ENCODE results near the gene CA11. TPM values are rescaled to one million over a fixed set of nuclear protein-coding genes. Genes with fewer than 3 reads are reported as not detected.
A peak's percentile ranks its signal among the peaks of the same experiment; 100 is the strongest.

Gene CA11
- total RNA-seq, 3 donors from 2014 or later = 2.2 to 14.2 (median 9.8) TPM

- DNase-seq (ENCODE audit: low spot score in 2 of 2) = no peak
- TF ChIP-seq CTCF (IDR thresholded peaks at IDR 0.05) (no peak), POLR2AphosphoS5 (IDR thresholded peaks at IDR 0.05) (no peak), POLR2A (IDR thresholded peaks at IDR 0.05) (no peak)
- Histone ChIP-seq H3K36me3 (no peaks in the 10 kb centered on the region), H3K4me3 (peak overlapping the region; percentile 90 to 96 (median 93)), H3K27me3 (no peaks in the 10 kb centered on the region), H3K9me3 (no peaks in the 10 kb centered on the region), H3K4me1 (peaks cover 4 to 25% of the 10 kb centered on the region in 2 donors), H3K27ac (peak overlapping the region; percentile 91 to 93)
- intact Hi-C loops (cut with DNase I; ENCODE audit: low total_unique reads) = no loop called here
Observed at GRCh38 chr19:48618278-48618915, 27.6 kb downstream of the CA11 start.

- Histone ChIP-seq H3K27me3 (no peaks in the 10 kb centered on the region), H3K9me3 (no peaks in the 10 kb centered on the region), H3K4me1 (peaks cover 4 to 27% of the 10 kb centered on the region in 2 donors), H3K4me3 (peak overlapping the region; percentile 90 to 96 (median 93)), H3K27ac (peak overlapping the region; percentile 91 to 93), H3K36me3 (no peaks in the 10 kb centered on the region)
- DNase-seq (ENCODE audit: low spot score in 2 of 2) = no peak
- TF ChIP-seq CTCF (IDR thresholded peaks at IDR 0.05) (peak in 1 of 3 donors; percentile 15), POLR2AphosphoS5 (IDR thresholded peaks at IDR 0.05) (peak in 1 of 3 donors; percentile 44), POLR2A (IDR thresholded peaks at IDR 0.05) (no peak)
- intact Hi-C loops (cut with DNase I; ENCODE audit: low total_unique reads) = no loop called here
Observed at GRCh38 chr19:48617146-48617937, 28.6 kb downstream of the CA11 start.

- TF ChIP-seq CTCF (IDR thresholded peaks at IDR 0.05) = no peak
- intact Hi-C loops (cut with DNase I; ENCODE audit: low total_unique reads) = no loop called here
- Histone ChIP-seq H3K4me1 (peaks cover 4 to 27% of the 10 kb centered on the region in 2 donors), H3K27ac (peak overlapping the region; percentile 91 to 93), H3K9me3 (no peaks in the 10 kb centered on the region), H3K36me3 (no peaks in the 10 kb centered on the region), H3K27me3 (no peaks in the 10 kb centered on the region), H3K4me3 (peak overlapping the region in 2 of 3 donors; percentile 90 to 96)
- no peak for DNase-seq (ENCODE audit: low spot score in 2 of 2)
Observed at GRCh38 chr19:48616491-48617056, 29.4 kb downstream of the CA11 start.

- Histone ChIP-seq H3K36me3 (no peaks in the 10 kb centered on the region), H3K4me3 (no peak overlapping the region), H3K27ac (peak overlapping the region; percentile 63 to 93), H3K9me3 (no peaks in the 10 kb centered on the region), H3K4me1 (peaks cover 4 to 27% of the 10 kb centered on the region in 2 donors), H3K27me3 (no peaks in the 10 kb centered on the region)
- DNase-seq (ENCODE audit: low spot score in 2 of 2) = no peak
- intact Hi-C loops (cut with DNase I; ENCODE audit: low total_unique reads) = no loop called here
- TF ChIP-seq POLR2AphosphoS5 (IDR thresholded peaks at IDR 0.05) (no peak), POLR2A (IDR thresholded peaks at IDR 0.05) (no peak)
Observed at GRCh38 chr19:48616041-48616436, 29.9 kb downstream of the CA11 start.

- Histone ChIP-seq H3K27me3 (no peaks in the 10 kb centered on the region), H3K4me1 (peaks cover 4 to 27% of the 10 kb centered on the region in 2 donors), H3K4me3 (no peak overlapping the region), H3K9me3 (no peaks in the 10 kb centered on the region), H3K27ac (peak overlapping the region; percentile 63 to 93), H3K36me3 (no peaks in the 10 kb centered on the region)
- DNase-seq (ENCODE audit: low spot score in 2 of 2) = no peak
- TF ChIP-seq POLR2AphosphoS5 (IDR thresholded peaks at IDR 0.05) (no peak), CTCF (IDR thresholded peaks at IDR 0.05) (no peak), POLR2A (IDR thresholded peaks at IDR 0.05) (no peak)
- intact Hi-C loops (cut with DNase I; ENCODE audit: low total_unique reads) = no loop called here
Observed at GRCh38 chr19:48615231-48616040, 30.6 kb downstream of the CA11 start.
